GM10266 (cell line): ENCODE measurements around the gene ARAP1.

Experiments used
- DNase-seq: peaks from one replicate; pipeline ENCODE4 v3.0.0; 2012; ENCODE audit errors: extremely low spot score
- CTCF ChIP-seq: IDR thresholded peaks from 2 replicates; pipeline ENCODE4 v1.5.1; 2012; ENCODE audit warnings: mild to moderate bottlenecking, low read depth; ENCODE audit not compliant: control insufficient read depth, insufficient read depth; ENCODE audit errors: missing control alignments

ARAP1 gene

GRCh38 chr11:72758690-72759389 is 6.6 kb upstream of the ARAP1 start:
- no peak for DNase-seq
- no peak for TF ChIP-seq CTCF

GRCh38 chr11:72758304-72758689 is 6.1 kb upstream of the ARAP1 start:
- DNase-seq, result no peak
- no peak for TF ChIP-seq CTCF

GRCh38 chr11:72755713-72756285 is 3.6 kb upstream of the ARAP1 start:
- TF ChIP-seq CTCF, result no peak
- no peak for DNase-seq

GRCh38 chr11:72754544-72755155 is 2.4 kb upstream of the ARAP1 start:
- no peak for TF ChIP-seq CTCF

GRCh38 chr11:72754149-72754543 is 1.9 kb upstream of the ARAP1 start:
- DNase-seq, result no peak
- no peak for TF ChIP-seq CTCF

More at GRCh38 chr11:72754544-72755155, 2.4 kb upstream of the ARAP1 start:
- no peak for DNase-seq

GRCh38 chr11:72753341-72754148 is 1.3 kb upstream of the ARAP1 start:
- no peak for DNase-seq
- TF ChIP-seq CTCF, result peak; percentile 22
